B cell (primary cell): ENCODE results near the gene QPCT. TPM values are rescaled to one million over a fixed set of nuclear protein-coding genes. Genes with fewer than 3 reads are reported as not detected.

Source experiments
- ATAC-seq: fragments of 200-7000 bp; cut with Tn5 transposase; one replicate; pipeline ENCODE4 v1.10.0; 2021; ENCODE audit warnings: low read depth, mild to moderate bottlenecking, moderate number of reproducible peaks, moderate library complexity
- CTCF ChIA-PET: fragments of 350-600 bp; sonication (Branson Sonifier 250); formaldehyde crosslinking; loops from one replicate; lab custom pipeline; 2021; ENCODE audit warnings: antibody characterized with exemption, inconsistent platforms; lab: Charles Lee
- POLR2A ChIA-PET: fragments of 350-600 bp; sonication (Branson Sonifier 250); formaldehyde crosslinking; loops from one replicate; lab custom pipeline; 2021; ENCODE audit warnings: antibody characterized with exemption; lab: Charles Lee
- DNase-seq: peaks from one replicate; pipeline ENCODE4 v3.0.0; 2013
- H2AFZ ChIP-seq: 2 replicates; pipeline ENCODE4 v1.6.1; 2012; ENCODE audit warnings: mild to moderate bottlenecking, low read depth, low read length; ENCODE audit not compliant: insufficient read depth, poor library complexity, severe bottlenecking
- H3K27ac ChIP-seq, 2 donors: 1 replicate in 1 of 2; 2 replicates in 1 of 2; pipeline ENCODE4 v1.5.1; 2012 to 2013; ENCODE audit warnings: low read length in 2 of 2, mild to moderate bottlenecking in 2 of 2, moderate library complexity in 1 of 2
- H3K27me3 ChIP-seq, 4 experiments: fragments of 200-600 bp in 1 of 4; sonication (generic) in 1 of 4; replicated peaks in 1 of 4; 1 replicate in 2 of 4; 2 replicates in 2 of 4; pipeline versions ENCODE4 v1.6.1 to v1.7.0; 2013 to 2016; ENCODE audit warnings: low read length in 3 of 4, mild to moderate bottlenecking in 2 of 4, mixed read lengths in 1 of 4, moderate library complexity in 1 of 4; ENCODE audit not compliant: insufficient read depth in 4 of 4, control insufficient read depth in 3 of 4; ENCODE audit errors: control extremely low read depth in 1 of 4
- H3K36me3 ChIP-seq, 2 experiments: replicated peaks in 1 of 2; 1 replicate in 1 of 2; 2 replicates in 1 of 2; pipeline versions ENCODE4 v1.6.1 to v1.7.1; 2013; ENCODE audit warnings: low read length in 1 of 2; ENCODE audit not compliant: insufficient read depth in 2 of 2, control insufficient read depth in 1 of 2; ENCODE audit errors: control extremely low read depth in 1 of 2, extremely low read depth in 1 of 2
- H3K4me1 ChIP-seq, 2 donors: fragments of 200-600 bp in 1 of 2; sonication (generic) in 1 of 2; 1 replicate in 1 of 2; 2 replicates in 1 of 2; pipeline versions ENCODE4 v1.5.1 to v1.6.1; 2013 to 2017; ENCODE audit warnings: low read length in 2 of 2; ENCODE audit not compliant: control insufficient read depth in 2 of 2, insufficient read depth in 2 of 2
- H3K4me2 ChIP-seq: replicated peaks from 2 replicates; pipeline ENCODE3; 2012; ENCODE audit warnings: mild to moderate bottlenecking, low read depth, low read length; ENCODE audit not compliant: poor library complexity, severe bottlenecking
- H3K4me3 ChIP-seq, 5 experiments: fragments of 200-600 bp in 1 of 5; sonication (generic) in 1 of 5; 1 replicate in 3 of 5; 2 replicates in 2 of 5; pipeline versions ENCODE4 v1.5.1 to v1.7.0; 2011 to 2016; ENCODE audit warnings: low read length in 4 of 5, mild to moderate bottlenecking in 4 of 5, low read depth in 2 of 5, control low read depth in 1 of 5, moderate library complexity in 1 of 5; ENCODE audit not compliant: insufficient read depth in 1 of 5; ENCODE audit errors: control extremely low read depth in 1 of 5, extremely low read depth in 1 of 5
- H3K79me2 ChIP-seq: fragments of 200-600 bp; sonication (generic); one replicate; pipeline ENCODE4 v1.6.0; 2016; ENCODE audit warnings: low read length; ENCODE audit not compliant: control insufficient read depth, insufficient read depth
- H3K9ac ChIP-seq: fragments of 200-600 bp; sonication (generic); 2 replicates; pipeline ENCODE4 v1.6.1; 2017; ENCODE audit warnings: mild to moderate bottlenecking, low read length, moderate library complexity
- H3K9me3 ChIP-seq, 3 donors: one replicate each; pipeline versions ENCODE4 v1.6.1 to v1.7.1; 2013; ENCODE audit warnings: low read length in 2 of 3; ENCODE audit not compliant: control insufficient read depth in 2 of 3, insufficient read depth in 1 of 3; ENCODE audit errors: control extremely low read depth in 1 of 3
- H4K20me1 ChIP-seq: 2 replicates; pipeline ENCODE4 v1.6.0; 2012; ENCODE audit warnings: mild to moderate bottlenecking, low read length; ENCODE audit not compliant: insufficient read depth, control insufficient read depth, poor library complexity, severe bottlenecking
- H3K27ac Mint-ChIP-seq: one replicate; pipeline ENCODE4 v1.8.0; 2021; ENCODE audit warnings: mixed read lengths
- H3K27me3 Mint-ChIP-seq: one replicate; pipeline ENCODE4 v1.8.0; 2021; ENCODE audit warnings: mixed read lengths
- H3K4me1 Mint-ChIP-seq: one replicate; pipeline ENCODE4 v1.8.0; 2021; ENCODE audit warnings: mixed read lengths
- H3K4me3 Mint-ChIP-seq: one replicate; pipeline ENCODE4 v1.8.0; 2021; ENCODE audit warnings: mixed read lengths
- H3K9me3 Mint-ChIP-seq: one replicate; pipeline ENCODE4 v1.8.0; 2022; ENCODE audit warnings: mixed read lengths; ENCODE audit not compliant: insufficient read depth
- EZH2 ChIP-seq: IDR thresholded peaks from 2 replicates; pipeline ENCODE4 v1.6.1; 2012; ENCODE audit warnings: borderline replicate concordance, low read depth, mild to moderate bottlenecking, moderate library complexity, low read length; ENCODE audit not compliant: insufficient read depth, poor library complexity, severe bottlenecking
- WGBS: methylation state at CpG from one replicate; pipeline ENCODE4 v1.1.5; 2013; ENCODE audit warnings: missing lambda C conversion rate; ENCODE audit not compliant: insufficient coverage; 5-methylcytosine and 5-hydroxymethylcytosine counted together
- intact Hi-C: fragments of 100-400 bp; cut with micrococcal nuclease; formaldehyde crosslinking; loops from one replicate; pipeline ENCODE4 v1.10.0; 2022
- polyA plus RNA-seq: library from polyadenylated mRNA; depleted of rRNA; stranded (reverse); fragments of >200 nt; gene quantifications from 2 replicates; pipeline ENCODE4 v1.2.3, GENCODE V29; 2012
- total RNA-seq, 2 donors: library from RNA; stranded (reverse); fragments of 120-200 nt in 1 of 2; gene quantifications; 1 replicate in 1 of 2; 2 replicates in 1 of 2; pipeline versions ENCODE4 v1.2.3 to v1.2.4, GENCODE V29; 2013 to 2022
- TF ChIP-seq, protein P1 (sequence below): fragments of 200-600 bp; IDR thresholded peaks from one replicate; pipeline ENCODE4 v1.8.0; 2022; ENCODE audit warnings: antibody characterized with exemption, mild to moderate bottlenecking

The QPCT gene
- total and polyA plus RNA-seq, 2 donors (not counting 1 experiment from before 2014, with no cell fraction given) = 0.48 to 2.1 TPM

DNA sequence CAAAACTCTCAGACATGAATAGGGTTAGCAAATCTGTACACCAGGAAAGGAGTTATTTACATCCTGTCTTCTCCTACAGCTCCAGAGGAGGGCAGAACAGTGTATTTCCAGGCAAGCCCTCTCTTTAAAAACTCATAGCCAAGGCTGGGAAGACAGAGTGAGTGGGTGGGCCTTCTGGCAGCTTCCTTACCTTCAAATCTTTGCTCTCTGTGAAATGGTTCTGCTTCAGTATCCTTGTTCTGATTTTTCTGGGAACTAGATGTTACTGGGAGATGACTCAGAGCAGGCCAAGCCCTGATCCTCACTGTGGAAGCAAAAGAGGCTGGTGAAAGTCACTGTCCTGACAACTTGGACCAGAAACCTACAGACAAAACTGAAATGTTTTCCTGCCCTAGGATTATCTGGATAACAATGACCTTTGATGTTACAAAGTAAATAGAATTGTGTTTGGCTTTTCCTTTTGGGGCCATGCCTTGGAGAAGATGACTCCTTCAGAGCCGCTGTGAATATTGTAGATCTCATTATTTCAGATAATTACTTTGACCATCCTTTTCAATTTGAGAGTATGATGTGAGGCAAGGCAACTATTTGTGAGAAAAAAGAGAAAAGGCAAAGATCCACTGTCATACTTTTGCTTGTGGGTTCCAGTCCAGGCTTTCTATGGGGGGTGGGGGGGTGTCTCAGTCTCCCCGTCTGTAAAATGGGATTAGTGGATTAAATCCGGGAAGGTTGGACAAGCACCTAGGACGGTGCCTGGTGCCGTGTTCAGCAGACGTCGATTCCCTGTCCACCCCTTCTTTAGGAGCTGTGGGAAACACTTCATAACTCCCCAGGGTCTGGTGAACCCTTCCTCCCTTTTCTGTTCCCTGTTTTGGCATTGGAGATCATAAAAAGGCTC lies 644 bp upstream of the QPCT start:
- peaks cover 14 to 16% of the 10 kb centered on the region in 2 donors for H3K4me1 ChIP-seq
- H3K27me3 Mint-ChIP-seq = peaks cover 5% of the 10 kb centered on the region
- H3K4me3 Mint-ChIP-seq = peak overlapping the region; percentile 91
- POLR2A ChIA-PET = interaction anchor here (0.6 to 1.0 kb wide), 2 partner anchors 9 to 19 kb away, joined by 3 to 4 read pairs; partner anchors contain the start of gene PRKD3
- H3K79me2 ChIP-seq = no peaks in the 10 kb centered on the region
- H4K20me1 ChIP-seq = no peaks in the 10 kb centered on the region
- H3K27ac ChIP-seq = peak overlapping the region in 1 of 2 donors; percentile 58
- CTCF ChIA-PET = interaction anchor here (0.7 to 2.1 kb wide), 6 partner anchors 9 to 489 kb away, joined by 3 to 9 read pairs (median 4); no protein-coding TSS in a partner anchor
- peaks cover 0 to 4% (median under 1%) of the 10 kb centered on the region in 4 experiments for H3K27me3 ChIP-seq
- no peak for ATAC-seq
- peak overlapping the region; percentile 80 for H2AFZ ChIP-seq
- H3K9me3 ChIP-seq = no peaks in the 10 kb centered on the region
- peak overlapping the region; percentile 77 for H3K9ac ChIP-seq
- peak overlapping the region; percentile 97 for H3K4me2 ChIP-seq
- no peak for TF ChIP-seq EZH2
- TF ChIP-seq, protein P1, sequence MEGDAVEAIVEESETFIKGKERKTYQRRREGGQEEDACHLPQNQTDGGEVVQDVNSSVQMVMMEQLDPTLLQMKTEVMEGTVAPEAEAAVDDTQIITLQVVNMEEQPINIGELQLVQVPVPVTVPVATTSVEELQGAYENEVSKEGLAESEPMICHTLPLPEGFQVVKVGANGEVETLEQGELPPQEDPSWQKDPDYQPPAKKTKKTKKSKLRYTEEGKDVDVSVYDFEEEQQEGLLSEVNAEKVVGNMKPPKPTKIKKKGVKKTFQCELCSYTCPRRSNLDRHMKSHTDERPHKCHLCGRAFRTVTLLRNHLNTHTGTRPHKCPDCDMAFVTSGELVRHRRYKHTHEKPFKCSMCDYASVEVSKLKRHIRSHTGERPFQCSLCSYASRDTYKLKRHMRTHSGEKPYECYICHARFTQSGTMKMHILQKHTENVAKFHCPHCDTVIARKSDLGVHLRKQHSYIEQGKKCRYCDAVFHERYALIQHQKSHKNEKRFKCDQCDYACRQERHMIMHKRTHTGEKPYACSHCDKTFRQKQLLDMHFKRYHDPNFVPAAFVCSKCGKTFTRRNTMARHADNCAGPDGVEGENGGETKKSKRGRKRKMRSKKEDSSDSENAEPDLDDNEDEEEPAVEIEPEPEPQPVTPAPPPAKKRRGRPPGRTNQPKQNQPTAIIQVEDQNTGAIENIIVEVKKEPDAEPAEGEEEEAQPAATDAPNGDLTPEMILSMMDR = no peak
- no peaks in the 10 kb centered on the region for H3K9me3 Mint-ChIP-seq
- intact Hi-C loops = loop anchor here (2.0 to 5.0 kb wide), 2 partner anchors 17 to 34 kb away; no protein-coding TSS in a partner anchor
- peak overlapping the region in 4 of 5 experiments; percentile 50 to 79 (median 64) for H3K4me3 ChIP-seq
- DNase-seq = peak; percentile 21
- 89% methylated on average over 6 of the region's 7 CpGs for WGBS
- H3K36me3 ChIP-seq = no peaks in the 10 kb centered on the region
- H3K27ac Mint-ChIP-seq = peak overlapping the region; percentile 43
- peaks cover 20% of the 10 kb centered on the region for H3K4me1 Mint-ChIP-seq
